ENCODE results near the gene ACOT11. TPM values are rescaled to one million over a fixed set of nuclear protein-coding genes. Genes with fewer than 3 reads are reported as not detected.

The ACOT11 gene
- total and polyA plus RNA-seq, 9 of the 15 experiments (the other 6 are each of a cell fraction or from before 2014, with no cell fraction given) = 0.04 to 1.2 (median 0.64) TPM; not detected in 2

DNA sequence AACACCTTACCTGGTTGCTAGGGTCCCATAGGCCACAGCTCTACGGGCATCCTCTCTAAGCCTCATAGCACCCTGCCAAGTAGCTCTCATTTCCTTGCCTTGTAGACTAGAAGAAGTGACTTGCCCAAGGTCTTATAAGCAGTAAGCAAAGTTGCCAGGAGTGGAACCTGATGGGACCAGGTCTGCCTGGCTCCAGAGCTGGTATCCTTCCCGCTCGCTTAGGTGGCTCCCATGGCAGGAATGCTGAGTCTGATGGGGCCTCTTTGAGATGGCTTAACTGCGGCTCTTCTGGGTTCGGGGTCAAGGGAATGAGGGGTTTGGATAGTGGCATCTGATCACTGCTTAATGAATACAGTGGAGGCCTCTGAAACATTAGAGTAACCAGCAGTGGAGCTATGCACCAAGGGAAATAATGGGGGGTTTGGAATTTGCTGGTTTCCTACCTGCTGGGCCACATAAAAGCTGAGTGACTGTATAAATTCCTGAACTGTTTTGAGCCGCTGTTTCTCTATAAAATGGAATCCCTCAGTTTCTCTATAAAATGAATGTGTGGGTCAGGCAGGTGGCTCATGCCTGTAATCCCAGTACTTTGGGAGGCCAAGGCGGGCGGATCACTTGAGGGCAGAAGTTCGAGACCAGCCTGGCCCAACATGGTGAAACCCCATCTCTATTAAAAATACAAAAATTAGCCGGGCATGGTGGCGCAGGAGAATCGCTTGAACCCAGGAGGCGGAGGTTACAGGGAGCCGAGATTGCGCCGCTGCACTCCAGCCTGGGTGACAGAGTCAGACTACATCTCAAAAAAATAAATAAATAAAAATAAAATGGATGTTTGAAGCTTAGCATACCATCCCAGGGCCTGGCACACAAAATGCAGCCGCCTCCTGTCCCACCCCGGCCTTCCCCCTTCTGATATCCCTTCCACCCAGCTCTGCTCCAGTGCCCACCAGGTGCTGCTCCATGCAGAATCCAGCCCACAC, 62.9 kb downstream of the ACOT11 start (continued):
- TF ChIP-seq, protein P1, sequence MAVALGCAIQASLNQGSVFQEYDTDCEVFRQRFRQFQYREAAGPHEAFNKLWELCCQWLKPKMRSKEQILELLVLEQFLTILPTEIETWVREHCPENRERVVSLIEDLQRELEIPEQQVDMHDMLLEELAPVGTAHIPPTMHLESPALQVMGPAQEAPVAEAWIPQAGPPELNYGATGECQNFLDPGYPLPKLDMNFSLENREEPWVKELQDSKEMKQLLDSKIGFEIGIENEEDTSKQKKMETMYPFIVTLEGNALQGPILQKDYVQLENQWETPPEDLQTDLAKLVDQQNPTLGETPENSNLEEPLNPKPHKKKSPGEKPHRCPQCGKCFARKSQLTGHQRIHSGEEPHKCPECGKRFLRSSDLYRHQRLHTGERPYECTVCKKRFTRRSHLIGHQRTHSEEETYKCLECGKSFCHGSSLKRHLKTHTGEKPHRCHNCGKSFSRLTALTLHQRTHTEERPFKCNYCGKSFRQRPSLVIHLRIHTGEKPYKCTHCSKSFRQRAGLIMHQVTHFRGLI (CRISPR knock-in tag; IDR thresholded peaks at IDR 0.05) = no peak
- TF ChIP-seq CBFB (CRISPR knock-in tag; IDR thresholded peaks at IDR 0.05) = no peak
- TF ChIP-seq, protein P2, sequence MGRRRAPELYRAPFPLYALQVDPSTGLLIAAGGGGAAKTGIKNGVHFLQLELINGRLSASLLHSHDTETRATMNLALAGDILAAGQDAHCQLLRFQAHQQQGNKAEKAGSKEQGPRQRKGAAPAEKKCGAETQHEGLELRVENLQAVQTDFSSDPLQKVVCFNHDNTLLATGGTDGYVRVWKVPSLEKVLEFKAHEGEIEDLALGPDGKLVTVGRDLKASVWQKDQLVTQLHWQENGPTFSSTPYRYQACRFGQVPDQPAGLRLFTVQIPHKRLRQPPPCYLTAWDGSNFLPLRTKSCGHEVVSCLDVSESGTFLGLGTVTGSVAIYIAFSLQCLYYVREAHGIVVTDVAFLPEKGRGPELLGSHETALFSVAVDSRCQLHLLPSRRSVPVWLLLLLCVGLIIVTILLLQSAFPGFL (CRISPR knock-in tag; IDR thresholded peaks at IDR 0.05) = no peak
- no peak for TF ChIP-seq STAT5B (CRISPR knock-in tag; IDR thresholded peaks at IDR 0.05)
- no peak for TF ChIP-seq SIRT6 (IDR thresholded peaks at IDR 0.05; ENCODE audit: low read depth, low read length)

DNA sequence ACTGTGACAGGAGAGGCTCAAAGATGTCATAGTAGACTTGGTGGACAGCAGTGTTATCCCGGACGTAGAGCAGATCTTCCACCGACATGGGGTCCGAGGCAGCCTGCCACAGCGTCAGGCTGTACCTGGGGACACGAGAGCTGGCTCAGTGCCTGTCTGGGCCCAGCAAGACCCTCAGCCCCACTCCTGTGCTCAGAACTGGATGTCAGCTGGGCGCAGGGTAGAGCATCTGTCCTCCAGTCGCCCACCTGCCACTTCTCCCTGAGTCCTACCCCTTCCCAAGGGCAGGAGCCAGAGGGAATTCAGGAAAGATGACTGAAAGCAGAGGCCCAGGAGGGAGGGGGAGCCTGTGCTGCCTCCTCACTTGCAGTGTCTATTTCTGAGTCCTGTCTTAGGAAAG, 63.6 kb downstream of the ACOT11 start:
- no peak overlapping the region for H3K4me2 ChIP-seq (ENCODE audit: insufficient read depth, low read length)
- no peaks in the 10 kb centered on the region for H3K36me3 ChIP-seq (ENCODE audit: control insufficient read depth, insufficient read depth, low read length)
- H3K4me1 ChIP-seq (replicated peaks in 1 of 2; ENCODE audit: control insufficient read depth in 2 of 2, insufficient read depth in 2 of 2, low read length in 2 of 2) = peaks cover 0 to 16% of the 10 kb centered on the region in 2 experiments; a peak in 3 of 5 replicates
- H3K79me2 ChIP-seq (ENCODE audit: control insufficient read depth, insufficient read depth, low read length) = no peaks in the 10 kb centered on the region
- ATAC-seq (no peak), DNase-seq (ENCODE audit: extremely low read depth in 1 of 4, low spot score in 3 of 4) (no peak), FAIRE-seq (no peak)
- intact Hi-C loops (cut with micrococcal nuclease) (no loop called here), in situ Hi-C loops (cut with MboI) (no loop called here)
- no peaks in the 10 kb centered on the region for H3K9me1 ChIP-seq (ENCODE audit: control insufficient read depth, insufficient read depth, low read length)
- H3K9me3 ChIP-seq (replicated peaks; ENCODE audit: control insufficient read depth, insufficient read depth, low read depth, low read length) = no peaks in the 10 kb centered on the region
- WGBS (ENCODE audit: insufficient coverage, low coverage, missing lambda C conversion rate) = 0% methylated on average over 8 of the region's 8 CpGs
- no TSS peak for BruUV-seq (replicated peaks)
- no peak overlapping the region for H3K27ac ChIP-seq (ENCODE audit: extremely low read depth, low read depth, low read length)
- ChIA-PET CTCF (ENCODE audit: low intra/inter-chr PET ratio) (no interaction called here), POLR2A (interaction anchor here (0.8 to 1.5 kb wide), 2 partner anchors 8 to 16 kb away, joined by 3 to 7 read pairs; no protein-coding TSS in a partner anchor)
- no peak overlapping the region for H3K9ac ChIP-seq (ENCODE audit: insufficient read depth in 1 of 2, low read depth in 2 of 2, low read length in 2 of 2)
- H3K27me3 ChIP-seq (ENCODE audit: control insufficient read depth in 2 of 2, insufficient read depth in 2 of 2, low read length in 2 of 2) = peaks cover 46 to 83% of the 10 kb centered on the region in 2 experiments
- no peak overlapping the region for H2AFZ ChIP-seq (ENCODE audit: low read depth, low read length)
- H3K4me3 ChIP-seq = no peak overlapping the region
- peaks cover 3% of the 10 kb centered on the region; the same call in 1 of the 2 replicates for H4K20me1 ChIP-seq (replicated peaks; ENCODE audit: control insufficient read depth, insufficient read depth, low read length)
